NCI-H345 treated with DMSO at 0.1 percent for 48 hours (cell line): ENCODE data around the gene PRRT1B.
"Not testable (repeated sequence)": the region's sequence is repeated elsewhere in the genome, so short reads cannot be mapped to it uniquely, and the experiment has no call there.

Source experiments
- DNase-seq: peaks from one replicate; lab custom pipeline; 2025; ENCODE audit not compliant: unreplicated experiment; lab: John Stamatoyannopoulos, UW

The PRRT1B gene

GRCh38 chr9:131549186-131549585, 3.9 kb downstream of the PRRT1B start:
- not testable (repeated sequence) for DNase-seq

GRCh38 chr9:131550465-131550864, 5.1 kb downstream of the PRRT1B start:
- DNase-seq = not testable (repeated sequence)

GRCh38 chr9:131552030-131552429, 6.7 kb downstream of the PRRT1B start:
- DNase-seq = no peak

- DNase-seq = no peak
Observed at GRCh38 chr9:131554087-131554842, 8.9 kb downstream of the PRRT1B start.

DNA sequence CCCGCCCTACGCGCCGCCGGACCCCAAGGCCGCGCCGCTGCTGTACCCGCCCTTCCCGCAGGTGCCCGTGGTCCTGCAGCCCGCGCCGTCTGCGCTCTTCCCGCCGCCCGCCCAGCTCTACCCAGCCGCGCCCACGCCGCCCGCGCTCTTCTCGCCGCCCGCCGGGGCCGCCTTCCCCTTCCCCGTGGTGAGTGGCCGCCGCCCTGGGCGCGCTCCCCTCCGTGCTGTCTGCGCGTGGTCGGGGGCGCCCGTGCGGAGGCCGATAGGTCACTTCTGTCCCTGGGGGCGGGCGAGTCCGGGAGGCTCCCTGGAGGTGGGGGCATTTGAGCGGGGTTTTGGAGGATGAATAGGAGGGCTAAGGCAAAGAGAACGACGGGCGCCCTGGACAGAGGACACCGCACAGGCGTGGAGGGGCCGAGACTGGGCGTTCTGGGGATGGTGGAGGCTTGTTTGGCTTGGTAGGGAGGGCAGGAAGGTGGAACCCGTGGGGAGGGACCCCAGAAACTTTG, 9.6 kb downstream of the PRRT1B start:
- DNase-seq = no peak

GRCh38 chr9:131555841-131556673, 10.7 kb downstream of the PRRT1B start:
- no peak for DNase-seq

GRCh38 chr9:131557855-131558548, 12.7 kb downstream of the PRRT1B start:
- DNase-seq = no peak

- no peak for DNase-seq
Observed at GRCh38 chr9:131559421-131560000, 14.2 kb downstream of the PRRT1B start.

DNA sequence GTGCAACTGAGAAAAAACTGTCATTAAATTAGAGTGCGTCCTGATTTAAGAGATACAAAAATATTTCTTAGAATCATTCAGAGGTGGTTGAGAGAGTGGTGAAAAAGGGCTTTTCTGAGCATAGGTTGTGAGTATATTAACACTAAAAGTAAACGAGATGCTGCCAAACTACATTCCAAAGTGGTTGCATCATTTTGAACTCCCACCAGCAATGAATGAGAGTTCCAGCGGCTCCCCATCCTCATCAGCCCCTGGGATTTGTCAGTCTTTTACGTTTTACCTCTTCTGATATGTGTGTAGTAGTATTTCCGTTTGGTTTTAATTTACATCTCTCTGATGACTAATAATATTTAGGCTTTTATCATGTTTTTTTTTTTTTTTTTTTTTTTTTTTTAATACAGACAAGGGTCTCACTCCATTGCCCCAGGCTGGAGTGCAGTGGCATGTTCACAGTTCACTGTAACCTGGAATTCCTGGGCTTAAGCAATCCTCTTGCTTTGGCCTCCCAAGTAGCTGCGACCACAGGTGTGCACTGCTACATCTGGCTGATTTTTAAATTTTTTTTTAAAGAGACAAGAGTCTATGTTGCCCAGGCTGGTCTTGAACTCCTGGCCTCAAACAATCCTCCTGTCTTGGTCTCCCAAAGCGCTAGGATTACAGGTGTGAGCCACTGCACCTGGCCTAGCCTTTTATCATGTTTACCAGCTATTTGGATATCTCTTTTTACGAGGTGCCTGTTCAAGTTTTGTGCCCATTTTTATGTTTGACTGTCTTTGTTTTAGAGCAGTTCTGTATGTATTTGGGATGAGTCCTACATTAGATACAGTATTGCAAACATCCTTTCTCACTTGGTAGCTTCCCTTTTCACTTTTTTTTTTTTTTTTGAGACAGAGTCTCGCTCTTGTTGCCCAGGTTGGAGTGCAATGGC, 17.0 kb downstream of the PRRT1B start:
- no peak for DNase-seq

DNA sequence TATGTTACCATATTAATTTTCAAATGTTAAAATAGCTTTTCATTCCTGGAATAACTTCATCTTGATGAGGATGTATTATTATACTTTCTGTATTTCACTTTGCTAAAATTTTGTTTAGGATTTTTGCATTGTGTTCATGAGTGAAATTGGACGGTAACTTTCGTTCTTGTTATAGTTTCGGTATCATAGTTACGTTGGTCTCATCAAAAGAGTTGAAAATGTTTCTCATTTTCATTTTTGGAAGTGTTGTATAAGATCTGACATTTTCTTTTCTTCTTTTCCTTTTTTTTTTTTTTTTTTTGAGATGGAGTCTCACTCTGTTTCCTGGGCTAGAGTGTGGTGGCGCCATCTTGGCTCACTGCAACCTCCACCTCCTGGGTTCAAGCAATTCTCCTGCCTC, 20.0 kb downstream of the PRRT1B start:
- no peak for DNase-seq

- no peak for DNase-seq
Observed at GRCh38 chr9:131566158-131566557, 20.8 kb downstream of the PRRT1B start.

DNA sequence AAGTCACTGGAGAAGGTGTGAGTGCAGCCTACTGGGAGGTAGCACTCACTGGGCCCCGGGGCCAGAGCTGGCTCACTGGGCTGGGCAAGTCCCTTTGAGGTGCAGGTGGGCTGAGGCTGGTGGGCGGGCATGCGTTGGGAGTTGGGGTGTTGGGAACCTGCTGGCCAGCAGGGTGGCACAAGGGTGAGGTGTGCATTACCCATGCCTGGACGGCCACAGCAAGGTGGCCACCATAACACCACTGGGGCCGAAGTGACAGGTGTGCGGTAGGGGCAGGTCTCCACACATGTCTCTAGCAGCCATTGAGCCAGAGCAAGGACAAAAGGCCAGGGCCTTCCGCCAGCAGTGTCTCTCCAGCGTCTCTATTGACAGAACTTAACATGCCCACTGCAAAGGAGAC, 22.6 kb downstream of the PRRT1B start:
- no peak for DNase-seq

GRCh38 chr9:131574730-131575640, 29.7 kb downstream of the PRRT1B start:
- no peak for DNase-seq

- no peak for DNase-seq
Observed at GRCh38 chr9:131575946-131576853, 30.9 kb downstream of the PRRT1B start.

DNA sequence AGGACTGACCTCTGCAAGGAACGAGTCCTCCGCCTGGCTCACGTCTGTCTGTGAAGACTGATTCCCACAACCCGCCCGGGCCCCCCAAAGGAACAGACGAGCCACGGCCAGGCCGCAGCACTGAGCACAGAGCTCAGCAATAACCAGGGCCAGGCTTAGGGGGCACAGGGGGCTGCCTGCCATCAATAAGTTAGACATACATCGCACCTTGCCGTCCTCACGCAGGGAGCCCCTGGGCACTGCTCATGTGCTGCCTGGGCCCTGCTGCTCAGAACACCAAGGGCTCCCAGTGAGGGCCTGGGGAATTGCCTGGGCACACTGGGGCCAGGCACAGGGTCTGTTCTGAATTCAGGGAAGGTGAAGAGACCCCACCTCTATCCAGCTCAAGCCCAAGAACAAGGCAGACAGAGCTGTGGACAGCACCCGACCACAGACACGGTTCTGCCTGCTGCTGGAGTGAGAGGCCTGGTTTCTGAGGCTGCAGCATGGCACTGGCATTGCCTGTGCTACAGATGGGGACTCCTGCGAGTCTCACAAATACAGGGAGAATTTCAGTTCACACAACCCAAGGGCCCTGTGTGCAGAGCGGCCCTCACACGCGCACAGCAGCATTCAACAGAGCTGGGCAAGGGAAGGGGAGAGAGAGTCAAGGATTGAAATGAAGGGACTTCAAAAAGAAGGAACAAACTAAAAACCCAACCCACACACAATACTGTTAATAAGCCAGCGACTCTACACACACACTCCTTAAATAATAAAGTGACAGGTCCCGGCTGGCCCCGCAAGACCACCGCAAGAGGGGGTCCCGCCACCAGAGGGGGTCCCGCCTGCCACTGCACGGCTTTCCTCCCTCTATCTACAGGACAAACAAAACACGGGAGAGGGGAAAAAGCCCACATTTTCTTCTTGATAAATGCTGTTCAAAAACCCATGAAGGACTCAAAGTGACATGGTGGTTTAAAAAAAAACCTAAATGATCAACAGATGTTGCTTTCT, 32.0 kb downstream of the PRRT1B start:
- no peak for DNase-seq

DNA sequence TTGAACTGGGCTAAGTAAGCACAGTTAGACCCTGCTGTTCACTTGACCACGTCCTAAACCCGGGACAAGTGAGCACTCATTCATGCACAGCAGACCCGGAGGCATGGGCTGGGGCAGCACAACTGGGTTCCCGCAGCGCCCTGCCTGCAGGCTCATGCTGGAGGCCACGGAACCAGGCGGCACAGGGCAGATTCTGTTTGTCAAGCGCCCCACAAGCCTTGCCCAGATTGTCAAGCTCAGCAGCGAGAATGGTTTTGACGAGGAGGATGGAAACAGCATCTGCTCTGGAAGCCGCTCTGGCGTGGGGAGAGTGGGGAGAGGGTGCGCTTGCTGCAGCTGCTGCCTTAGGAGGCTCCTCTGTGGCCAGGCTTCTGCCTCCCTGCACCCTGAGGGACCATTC, 32.7 kb downstream of the PRRT1B start:
- DNase-seq = no peak
